Measurements from ENCODE around the gene APP.

Gene APP

GRCh38 chr21:25967901-25968438 lies 202.6 kb downstream of the APP start:
- DNase-seq: no peak

- DNase-seq: no peak
Observed at GRCh38 chr21:25967181-25967900, 203.2 kb downstream of the APP start.

GRCh38 chr21:25965951-25966707 lies 204.4 kb downstream of the APP start:
- no peak for DNase-seq

- no peak for DNase-seq
Observed at GRCh38 chr21:25964926-25965325, 205.6 kb downstream of the APP start.

- DNase-seq: no peak
Observed at GRCh38 chr21:25964015-25964414, 206.6 kb downstream of the APP start.

- DNase-seq: no peak
Observed at GRCh38 chr21:25963181-25963580, 207.4 kb downstream of the APP start.

- DNase-seq: no peak
Observed at GRCh38 chr21:25961042-25961441, 209.5 kb downstream of the APP start.

GRCh38 chr21:25960402-25960801 lies 210.2 kb downstream of the APP start:
- DNase-seq: no peak

- no peak for DNase-seq
Observed at GRCh38 chr21:25959799-25960198, 210.8 kb downstream of the APP start.

- DNase-seq: no peak
Observed at GRCh38 chr21:25956993-25957714, 213.4 kb downstream of the APP start.

- DNase-seq: no peak
Observed at GRCh38 chr21:25955646-25956045, 214.9 kb downstream of the APP start.

GRCh38 chr21:25953659-25954058 lies 216.9 kb downstream of the APP start:
- DNase-seq: no peak

GRCh38 chr21:25953196-25953595 lies 217.4 kb downstream of the APP start:
- no peak for DNase-seq

- no peak for DNase-seq
Observed at GRCh38 chr21:25952306-25952705, 218.3 kb downstream of the APP start.

- no peak for DNase-seq
Observed at GRCh38 chr21:25949701-25950100, 220.9 kb downstream of the APP start.

GRCh38 chr21:25944672-25945213 lies 225.8 kb downstream of the APP start:
- no peak for DNase-seq

- DNase-seq: no peak
Observed at GRCh38 chr21:25944082-25944481, 226.5 kb downstream of the APP start.

GRCh38 chr21:25942135-25942534 lies 228.4 kb downstream of the APP start:
- no peak for DNase-seq

- DNase-seq: no peak
Observed at GRCh38 chr21:25939396-25939761, 231.2 kb downstream of the APP start.

GRCh38 chr21:25938658-25939395 lies 231.7 kb downstream of the APP start:
- no peak for DNase-seq

GRCh38 chr21:25936776-25937175 lies 233.8 kb downstream of the APP start:
- DNase-seq: no peak

- peak; percentile 57 for DNase-seq
Observed at GRCh38 chr21:25934771-25935224, 235.8 kb downstream of the APP start.
